GM10248 (cell line): ENCODE results near the gene OR10G3.
"Not testable (repeated sequence)": the region's sequence is repeated elsewhere in the genome, so short reads cannot be mapped to it uniquely, and the experiment has no call there.

ENCODE experiments used
- CTCF ChIA-PET: fragments of 300-600 bp; sonication (Branson Sonifier 250); formaldehyde crosslinking; extraction: SDS; loops from one replicate; lab custom pipeline; 2021; ENCODE audit warnings: antibody characterized with exemption; lab: Yijun Ruan, JAX
- POLR2A ChIA-PET: fragments of 350-650 bp; sonication (Branson Sonifier 250); formaldehyde crosslinking; extraction: SDS; loops from one replicate; lab custom pipeline; 2020; ENCODE audit warnings: antibody characterized with exemption; lab: Yijun Ruan, JAX
- DNase-seq: peaks from one replicate; pipeline ENCODE4 v3.0.0; 2012; ENCODE audit errors: extremely low spot score
- TF ChIP-seq, protein P1 (sequence below): IDR thresholded peaks from 2 replicates; pipeline ENCODE4 v1.5.1; 2012; ENCODE audit warnings: mild to moderate bottlenecking, low read depth; ENCODE audit errors: extremely low read depth, missing control alignments, control extremely low read depth

The OR10G3 gene

DNA sequence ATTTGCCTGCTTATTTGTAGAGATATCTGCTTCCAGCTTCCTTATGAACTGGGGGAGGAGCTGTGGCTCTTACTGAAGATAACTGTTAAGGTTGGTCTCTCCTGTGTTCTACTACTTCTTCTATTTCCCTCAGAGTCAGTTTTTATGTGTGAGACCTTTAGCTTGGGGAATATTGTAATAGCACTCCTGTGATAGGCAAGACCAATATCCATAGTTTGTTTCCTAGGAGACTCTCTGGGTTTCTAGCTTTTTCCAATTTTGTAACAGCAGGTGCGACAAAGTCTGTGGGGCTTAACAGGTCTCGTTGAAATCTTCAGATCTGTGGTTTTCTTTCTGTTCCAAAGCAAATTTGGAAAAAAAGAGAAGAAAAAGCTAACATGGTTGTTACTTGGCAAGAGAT, at the start of gene OR10G3:
Gene OR10G3, minus strand, starts transcription at position 101 of the 400 bp plus-strand sequence. CDS start 9,332 bp downstream, outside the sequence.
- TF ChIP-seq, protein P1, sequence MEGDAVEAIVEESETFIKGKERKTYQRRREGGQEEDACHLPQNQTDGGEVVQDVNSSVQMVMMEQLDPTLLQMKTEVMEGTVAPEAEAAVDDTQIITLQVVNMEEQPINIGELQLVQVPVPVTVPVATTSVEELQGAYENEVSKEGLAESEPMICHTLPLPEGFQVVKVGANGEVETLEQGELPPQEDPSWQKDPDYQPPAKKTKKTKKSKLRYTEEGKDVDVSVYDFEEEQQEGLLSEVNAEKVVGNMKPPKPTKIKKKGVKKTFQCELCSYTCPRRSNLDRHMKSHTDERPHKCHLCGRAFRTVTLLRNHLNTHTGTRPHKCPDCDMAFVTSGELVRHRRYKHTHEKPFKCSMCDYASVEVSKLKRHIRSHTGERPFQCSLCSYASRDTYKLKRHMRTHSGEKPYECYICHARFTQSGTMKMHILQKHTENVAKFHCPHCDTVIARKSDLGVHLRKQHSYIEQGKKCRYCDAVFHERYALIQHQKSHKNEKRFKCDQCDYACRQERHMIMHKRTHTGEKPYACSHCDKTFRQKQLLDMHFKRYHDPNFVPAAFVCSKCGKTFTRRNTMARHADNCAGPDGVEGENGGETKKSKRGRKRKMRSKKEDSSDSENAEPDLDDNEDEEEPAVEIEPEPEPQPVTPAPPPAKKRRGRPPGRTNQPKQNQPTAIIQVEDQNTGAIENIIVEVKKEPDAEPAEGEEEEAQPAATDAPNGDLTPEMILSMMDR: no peak
- DNase-seq: no peak
- CTCF ChIA-PET: interaction anchor here (0.7 to 1.2 kb wide), 2 partner anchors 16 to 17 kb away, joined by 3 read pairs; no protein-coding TSS in a partner anchor
- POLR2A ChIA-PET: no interaction called here

GRCh38 chr14:21626491-21627230, 46.8 kb upstream of the OR10G3 start:
- POLR2A ChIA-PET: no interaction called here
- CTCF ChIA-PET: no interaction called here
- DNase-seq: no peak
- TF ChIP-seq, protein P1: no peak

- TF ChIP-seq, protein P1: no peak
- ChIA-PET POLR2A (no interaction called here), CTCF (interaction anchor here (0.7 kb wide), 1 partner anchor 23 kb away, joined by 3 read pairs; no protein-coding TSS in a partner anchor)
- DNase-seq: no peak
Measured at GRCh38 chr14:21617614-21618013, 37.7 kb upstream of the OR10G3 start.

- ChIA-PET POLR2A (no interaction called here), CTCF (no interaction called here)
- TF ChIP-seq, protein P1: no peak
- no peak for DNase-seq
Measured at GRCh38 chr14:21614240-21614639, 34.4 kb upstream of the OR10G3 start.

DNA sequence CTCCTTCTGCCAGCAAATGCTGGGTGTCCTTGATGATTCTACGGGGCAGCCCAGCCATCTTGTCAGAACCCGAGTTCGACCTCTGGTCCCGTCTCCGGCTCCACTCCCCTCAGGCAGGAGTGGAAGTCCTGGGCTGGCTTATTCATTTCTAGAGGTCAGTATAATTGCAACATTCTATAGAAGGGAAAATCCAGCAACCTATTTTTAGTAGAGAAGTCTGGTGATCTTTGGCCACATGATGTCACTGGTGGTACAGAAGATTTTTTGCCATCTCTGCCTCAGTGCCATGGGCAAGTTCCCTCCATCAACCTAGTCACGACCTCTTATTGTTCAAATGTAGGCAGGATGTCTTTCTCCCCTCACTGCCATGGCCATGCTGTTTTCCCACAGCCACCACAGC, 32.4 kb upstream of the OR10G3 start:
- CTCF ChIA-PET: no interaction called here
- DNase-seq: peak; percentile 22
- TF ChIP-seq, protein P1: no peak
- POLR2A ChIA-PET: no interaction called here

GRCh38 chr14:21602181-21602580, 22.3 kb upstream of the OR10G3 start:
- POLR2A ChIA-PET, CTCF ChIA-PET: not testable (repeated sequence)

GRCh38 chr14:21589317-21589716, 9.4 kb upstream of the OR10G3 start:
- TF ChIP-seq, protein P1: no peak
- ChIA-PET CTCF (no interaction called here), POLR2A (no interaction called here)
- no peak for DNase-seq

More at GRCh38 chr14:21602181-21602580, 22.3 kb upstream of the OR10G3 start:
- DNase-seq: not testable (repeated sequence)
